ENCODE measurements around the gene FUNDC1. TPM values are rescaled to one million over a fixed set of nuclear protein-coding genes. Genes with fewer than 3 reads are reported as not detected.

FUNDC1 gene
- total RNA-seq, 1 donor from 2014 or later: 7.6 TPM

DNA sequence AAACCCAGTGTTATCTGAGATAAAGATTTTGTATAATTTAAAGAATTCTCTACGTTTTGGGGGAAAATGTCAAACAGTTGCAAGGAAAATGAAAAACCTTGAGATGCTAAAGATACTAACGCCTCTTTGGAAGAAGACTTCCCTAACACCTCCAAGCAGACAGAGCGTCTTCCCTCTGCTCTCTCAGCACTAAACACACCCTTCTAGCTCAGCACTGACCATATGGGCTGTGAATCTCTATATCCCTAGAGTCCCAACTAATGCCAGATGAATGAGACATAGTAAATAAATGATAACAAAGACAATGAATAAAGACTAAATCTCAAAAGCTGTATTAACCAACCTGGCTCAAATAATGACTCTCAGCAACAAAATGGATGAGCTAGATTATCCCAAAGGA lies 13.3 kb downstream of the FUNDC1 start:
- FAIRE-seq (no peak), DNase-seq (ENCODE audit: low read depth) (no peak)
- Histone ChIP-seq H3K4me3 (ENCODE audit: low read depth, low read length) (no peak overlapping the region), H3K27me3 (ENCODE audit: control insufficient read depth, insufficient read depth, low read length) (no peaks in the 10 kb centered on the region), H3K36me3 (ENCODE audit: control insufficient read depth, insufficient read depth, low read length) (no peaks in the 10 kb centered on the region)
- TF ChIP-seq, protein P1, sequence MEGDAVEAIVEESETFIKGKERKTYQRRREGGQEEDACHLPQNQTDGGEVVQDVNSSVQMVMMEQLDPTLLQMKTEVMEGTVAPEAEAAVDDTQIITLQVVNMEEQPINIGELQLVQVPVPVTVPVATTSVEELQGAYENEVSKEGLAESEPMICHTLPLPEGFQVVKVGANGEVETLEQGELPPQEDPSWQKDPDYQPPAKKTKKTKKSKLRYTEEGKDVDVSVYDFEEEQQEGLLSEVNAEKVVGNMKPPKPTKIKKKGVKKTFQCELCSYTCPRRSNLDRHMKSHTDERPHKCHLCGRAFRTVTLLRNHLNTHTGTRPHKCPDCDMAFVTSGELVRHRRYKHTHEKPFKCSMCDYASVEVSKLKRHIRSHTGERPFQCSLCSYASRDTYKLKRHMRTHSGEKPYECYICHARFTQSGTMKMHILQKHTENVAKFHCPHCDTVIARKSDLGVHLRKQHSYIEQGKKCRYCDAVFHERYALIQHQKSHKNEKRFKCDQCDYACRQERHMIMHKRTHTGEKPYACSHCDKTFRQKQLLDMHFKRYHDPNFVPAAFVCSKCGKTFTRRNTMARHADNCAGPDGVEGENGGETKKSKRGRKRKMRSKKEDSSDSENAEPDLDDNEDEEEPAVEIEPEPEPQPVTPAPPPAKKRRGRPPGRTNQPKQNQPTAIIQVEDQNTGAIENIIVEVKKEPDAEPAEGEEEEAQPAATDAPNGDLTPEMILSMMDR (IDR thresholded peaks at IDR 0.05; ENCODE audit: insufficient read depth, low read length, severe bottlenecking): no peak

DNA sequence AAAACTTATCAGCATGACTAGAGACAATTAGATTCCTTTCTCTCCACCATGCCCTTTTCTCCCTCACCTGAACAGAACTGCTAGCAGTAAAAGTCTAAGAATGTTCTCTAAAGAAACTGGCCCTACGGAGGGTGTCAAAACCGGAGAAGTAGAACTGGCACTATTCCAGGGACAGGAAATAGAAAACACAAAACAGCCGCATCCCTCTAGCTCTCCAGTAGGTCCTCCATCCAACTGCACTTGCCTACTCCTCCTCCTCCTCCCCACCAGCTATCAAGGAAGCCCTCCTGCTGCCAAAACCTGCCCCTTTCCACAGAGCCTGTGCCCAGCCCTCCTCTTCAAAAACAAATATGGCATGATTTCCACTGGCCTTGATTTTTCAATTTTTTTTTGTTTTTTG lies 28.4 kb downstream of the FUNDC1 start:
- no peaks in the 10 kb centered on the region for H3K27me3 ChIP-seq (ENCODE audit: control insufficient read depth, insufficient read depth, low read length)
- FAIRE-seq: no peak
- TF ChIP-seq, protein P1 (IDR thresholded peaks at IDR 0.05; ENCODE audit: insufficient read depth, low read length, severe bottlenecking): no peak

DNA sequence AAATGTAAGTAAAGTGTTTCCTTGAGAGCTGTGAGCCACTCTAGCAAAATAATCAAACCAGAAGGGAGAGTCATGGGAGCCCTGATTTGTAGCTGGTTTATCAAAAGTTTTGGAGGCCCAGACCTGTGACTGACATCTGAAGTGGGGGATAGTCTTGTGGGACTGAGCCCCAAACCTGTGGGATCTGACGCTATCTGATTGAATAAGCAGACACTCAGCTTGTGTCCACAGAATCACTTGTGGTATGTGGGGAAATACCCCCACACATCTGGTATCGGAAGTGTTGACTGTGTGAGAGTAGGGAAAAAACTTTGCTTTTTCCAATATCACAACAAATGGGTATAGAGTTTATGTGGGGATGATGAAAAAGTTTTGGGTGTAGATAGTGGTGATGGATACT lies 35.4 kb downstream of the FUNDC1 start:
- DNase-seq (ENCODE audit: low read depth) (no peak), FAIRE-seq (no peak)
- TF ChIP-seq, protein P1 (IDR thresholded peaks at IDR 0.05; ENCODE audit: insufficient read depth, low read length, severe bottlenecking): no peak
- Histone ChIP-seq H3K36me3 (ENCODE audit: control insufficient read depth, insufficient read depth, low read length) (no peaks in the 10 kb centered on the region), H3K4me3 (ENCODE audit: low read depth, low read length) (no peak overlapping the region), H3K27me3 (ENCODE audit: control insufficient read depth, insufficient read depth, low read length) (no peaks in the 10 kb centered on the region)

More for the DNA sequence above, 28.4 kb downstream of the FUNDC1 start:
- DNase-seq (ENCODE audit: low read depth): no peak
- H3K4me3 ChIP-seq (ENCODE audit: low read depth, low read length): no peak overlapping the region
- H3K36me3 ChIP-seq (ENCODE audit: control insufficient read depth, insufficient read depth, low read length): no peaks in the 10 kb centered on the region

DNA sequence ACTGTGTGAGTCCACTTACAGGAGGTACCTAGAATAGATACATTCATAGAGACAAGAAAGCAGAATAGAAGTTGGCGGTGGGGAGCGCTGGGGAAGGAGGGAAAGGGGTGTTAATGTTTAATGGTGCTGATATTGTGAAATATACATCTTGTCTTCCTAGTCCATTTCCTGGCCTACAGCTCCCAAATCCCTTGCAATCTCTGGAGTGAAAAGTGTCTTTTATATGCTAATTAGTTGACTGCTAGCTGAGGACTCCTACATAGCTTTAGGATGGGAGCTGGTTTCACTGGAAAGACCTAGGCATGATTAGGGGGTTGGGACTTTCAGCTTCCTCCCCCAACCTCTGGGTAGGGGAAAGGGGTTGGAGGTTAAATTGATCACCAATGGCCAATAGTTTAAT lies 36.0 kb downstream of the FUNDC1 start:
- FAIRE-seq (no peak), DNase-seq (ENCODE audit: low read depth) (no peak)
- H3K27me3 ChIP-seq (ENCODE audit: control insufficient read depth, insufficient read depth, low read length): no peaks in the 10 kb centered on the region
- TF ChIP-seq, protein P1 (IDR thresholded peaks at IDR 0.05; ENCODE audit: insufficient read depth, low read length, severe bottlenecking): no peak
- H3K36me3 ChIP-seq (ENCODE audit: control insufficient read depth, insufficient read depth, low read length): no peaks in the 10 kb centered on the region
- no peak overlapping the region for H3K4me3 ChIP-seq (ENCODE audit: low read depth, low read length)

DNA sequence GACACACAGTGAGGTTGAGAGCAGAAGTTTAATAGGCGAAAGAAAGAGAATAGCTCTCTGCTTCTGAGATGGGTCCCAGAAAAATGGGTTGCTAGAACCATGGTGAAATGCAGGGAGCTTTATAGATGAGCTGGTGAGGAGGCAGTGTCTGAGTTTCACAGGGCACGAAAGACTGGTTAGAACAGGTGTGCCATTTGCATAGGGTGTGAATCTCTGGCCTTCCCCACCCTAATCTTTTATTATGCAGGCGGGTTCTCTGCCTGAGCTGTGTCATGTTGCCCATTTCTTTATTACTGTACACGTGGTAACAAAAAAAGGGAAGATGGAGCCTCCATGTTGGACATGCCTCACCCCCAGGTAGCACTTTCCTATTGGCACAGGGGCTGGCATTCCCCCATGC lies 39.1 kb downstream of the FUNDC1 start:
- no peaks in the 10 kb centered on the region for H3K36me3 ChIP-seq (ENCODE audit: control insufficient read depth, insufficient read depth, low read length)
- TF ChIP-seq, protein P1 (IDR thresholded peaks at IDR 0.05; ENCODE audit: insufficient read depth, low read length, severe bottlenecking): no peak
- DNase-seq (ENCODE audit: low read depth): peak; percentile 1
- no peaks in the 10 kb centered on the region for H3K27me3 ChIP-seq (ENCODE audit: control insufficient read depth, insufficient read depth, low read length)
- H3K4me3 ChIP-seq (ENCODE audit: low read depth, low read length): no peak overlapping the region
- FAIRE-seq: no peak

DNA sequence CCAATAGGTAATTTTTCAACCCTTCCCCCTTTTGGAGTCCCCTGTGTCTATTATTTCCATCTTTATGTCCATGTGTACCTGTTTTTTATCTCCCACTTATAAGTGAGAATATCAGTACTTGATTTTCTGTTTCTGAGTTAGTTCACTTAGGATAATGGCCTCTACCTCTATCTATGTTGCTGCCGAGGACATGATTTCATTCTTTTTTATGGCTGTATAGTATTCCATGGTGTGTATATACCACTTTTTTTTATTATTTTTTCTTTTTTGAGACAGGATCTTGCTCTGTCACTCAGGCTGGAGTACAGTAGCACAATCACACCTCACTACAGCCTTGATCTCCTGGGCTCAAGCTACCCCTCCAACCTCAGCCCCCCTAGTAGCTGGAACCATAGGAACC lies 47.6 kb downstream of the FUNDC1 start:
- Histone ChIP-seq H3K4me3 (ENCODE audit: low read depth, low read length) (no peak overlapping the region), H3K27me3 (ENCODE audit: control insufficient read depth, insufficient read depth, low read length) (no peaks in the 10 kb centered on the region), H3K36me3 (ENCODE audit: control insufficient read depth, insufficient read depth, low read length) (no peaks in the 10 kb centered on the region)
- DNase-seq (ENCODE audit: low read depth) (no peak), FAIRE-seq (no peak)
- TF ChIP-seq, protein P1 (IDR thresholded peaks at IDR 0.05; ENCODE audit: insufficient read depth, low read length, severe bottlenecking): no peak

Data from bronchial epithelial cell (primary cell).